Tibial artery (tissue), 4 donors: ENCODE measurements around the gene PKD1L1.

Experiments used
- DNase-seq, 2 donors: peaks; one replicate each; pipeline ENCODE4 v3.0.0-alpha.2; 2019
- H3K27ac ChIP-seq, 2 donors: fragments of 200-600 bp; sonication (generic) in 1 of 2; 1 replicate in 1 of 2; 2 replicates in 1 of 2; pipeline ENCODE4 v1.5.1; 2018 to 2019; ENCODE audit warnings: mild to moderate bottlenecking in 1 of 2
- H3K27me3 ChIP-seq, 2 donors: fragments of 200-600 bp; sonication (generic) in 1 of 2; one replicate each; pipeline versions ENCODE4 v1.5.1 to v1.6.0; 2016 to 2019
- H3K36me3 ChIP-seq, 3 donors: fragments of 200-600 bp; sonication (generic) in 2 of 3; one replicate each; pipeline ENCODE4 v1.5.1; 2016 to 2019; ENCODE audit warnings: mild to moderate bottlenecking in 2 of 3
- H3K4me1 ChIP-seq, 4 donors: fragments of 200-600 bp; sonication (generic) in 2 of 4; 1 replicate in 3 of 4; 2 replicates in 1 of 4; pipeline ENCODE4 v1.5.1; 2016 to 2019
- H3K4me3 ChIP-seq, 2 donors: fragments of 200-600 bp; sonication (generic) in 1 of 2; 1 replicate in 1 of 2; 2 replicates in 1 of 2; pipeline ENCODE4 v1.5.1; 2018 to 2019; ENCODE audit warnings: mild to moderate bottlenecking in 2 of 2
- H3K9me3 ChIP-seq, 3 donors: fragments of 200-600 bp; sonication (generic) in 1 of 3; one replicate each; pipeline ENCODE4 v1.5.1; 2016 to 2019
- intact Hi-C: fragments of 100-400 bp; cut with DNase I; formaldehyde crosslinking; loops from one replicate; pipeline ENCODE4 v1.15.0; 2023; ENCODE audit warnings: low total_unique reads
- TF ChIP-seq, protein P1 (sequence below), 2 experiments: fragments of 200-600 bp in 1 of 2; fragments of 450-650 bp in 1 of 2; IDR thresholded peaks; one replicate each; pipeline ENCODE4 v1.5.1; 2017 to 2019; ENCODE audit warnings: antibody characterized with exemption in 2 of 2, mild to moderate bottlenecking in 1 of 2, moderate library complexity in 1 of 2

The PKD1L1 gene

DNA sequence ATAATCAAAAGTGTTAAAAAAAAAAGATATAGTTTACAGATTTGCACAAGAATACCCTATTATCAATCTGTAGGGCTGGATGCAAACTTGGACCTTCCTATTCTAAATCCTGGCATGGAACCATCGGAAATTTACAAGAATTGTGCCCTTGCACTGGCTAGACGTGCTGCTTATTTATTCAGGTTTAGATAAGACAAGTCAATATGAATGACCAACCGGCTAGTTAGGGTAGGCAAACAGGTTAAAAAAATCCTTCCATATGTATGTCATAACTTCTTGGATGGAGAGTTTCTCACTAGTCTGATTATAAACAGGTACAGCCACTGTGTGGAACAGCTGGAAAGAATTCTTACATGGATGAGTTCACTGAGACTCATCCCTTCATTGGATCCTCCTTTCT lies 41.4 kb downstream of the PKD1L1 start:
- TF ChIP-seq, protein P1, sequence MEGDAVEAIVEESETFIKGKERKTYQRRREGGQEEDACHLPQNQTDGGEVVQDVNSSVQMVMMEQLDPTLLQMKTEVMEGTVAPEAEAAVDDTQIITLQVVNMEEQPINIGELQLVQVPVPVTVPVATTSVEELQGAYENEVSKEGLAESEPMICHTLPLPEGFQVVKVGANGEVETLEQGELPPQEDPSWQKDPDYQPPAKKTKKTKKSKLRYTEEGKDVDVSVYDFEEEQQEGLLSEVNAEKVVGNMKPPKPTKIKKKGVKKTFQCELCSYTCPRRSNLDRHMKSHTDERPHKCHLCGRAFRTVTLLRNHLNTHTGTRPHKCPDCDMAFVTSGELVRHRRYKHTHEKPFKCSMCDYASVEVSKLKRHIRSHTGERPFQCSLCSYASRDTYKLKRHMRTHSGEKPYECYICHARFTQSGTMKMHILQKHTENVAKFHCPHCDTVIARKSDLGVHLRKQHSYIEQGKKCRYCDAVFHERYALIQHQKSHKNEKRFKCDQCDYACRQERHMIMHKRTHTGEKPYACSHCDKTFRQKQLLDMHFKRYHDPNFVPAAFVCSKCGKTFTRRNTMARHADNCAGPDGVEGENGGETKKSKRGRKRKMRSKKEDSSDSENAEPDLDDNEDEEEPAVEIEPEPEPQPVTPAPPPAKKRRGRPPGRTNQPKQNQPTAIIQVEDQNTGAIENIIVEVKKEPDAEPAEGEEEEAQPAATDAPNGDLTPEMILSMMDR (IDR thresholded peaks at IDR 0.05): no peak
- no peaks in the 10 kb centered on the region for H3K27me3 ChIP-seq
- no peaks in the 10 kb centered on the region for H3K36me3 ChIP-seq
- H3K9me3 ChIP-seq: no peaks in the 10 kb centered on the region
- no peak for DNase-seq
- intact Hi-C loops: no loop called here
- H3K4me1 ChIP-seq: peaks cover 0 to 24% (median 0%) of the 10 kb centered on the region in 4 donors
- H3K27ac ChIP-seq: no peak overlapping the region
- no peak overlapping the region for H3K4me3 ChIP-seq

DNA sequence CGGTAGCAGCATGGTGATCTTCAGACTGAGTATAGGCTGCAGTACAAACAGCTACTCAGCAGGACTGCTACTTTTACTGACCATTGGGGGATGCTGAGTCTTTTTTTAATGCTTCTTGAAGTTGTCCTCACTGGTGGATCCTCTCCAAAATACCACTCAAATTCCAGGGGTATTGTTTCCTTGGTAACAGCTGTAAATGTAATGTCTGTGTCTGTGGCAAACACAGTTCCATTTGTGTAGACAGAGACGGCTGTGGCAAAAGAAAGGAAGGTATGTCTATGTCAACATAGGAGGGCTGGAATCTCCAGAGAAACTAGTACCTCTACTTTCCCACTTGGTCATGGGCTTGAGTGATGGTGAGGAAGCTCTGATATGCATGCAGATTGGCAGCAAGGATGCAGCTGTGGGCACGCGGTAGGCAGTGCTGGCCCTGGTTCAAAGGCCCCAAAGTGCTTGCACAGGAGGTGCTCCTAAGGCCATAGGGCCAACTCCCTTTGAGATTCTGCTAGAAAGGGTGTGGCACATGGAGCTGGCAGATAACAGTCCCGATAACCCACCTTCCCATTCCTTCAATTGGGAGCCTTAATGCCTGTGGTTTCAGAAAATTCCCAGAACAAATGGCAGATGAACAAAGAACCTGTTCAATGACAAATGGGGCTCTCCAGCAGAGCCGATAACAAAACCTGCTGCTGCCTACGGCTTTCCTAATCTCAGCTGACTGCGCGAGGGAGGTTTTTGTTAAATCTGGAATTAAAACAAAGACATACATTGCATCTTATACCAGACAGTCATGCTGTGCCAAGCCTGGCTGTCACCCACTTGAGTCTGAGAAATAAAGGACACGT lies 43.0 kb downstream of the PKD1L1 start:
- TF ChIP-seq, protein P1 (IDR thresholded peaks at IDR 0.05): no peak
- H3K4me3 ChIP-seq: no peak overlapping the region
- H3K9me3 ChIP-seq: no peaks in the 10 kb centered on the region
- no peak overlapping the region for H3K27ac ChIP-seq
- intact Hi-C loops: no loop called here
- no peak for DNase-seq
- no peaks in the 10 kb centered on the region for H3K36me3 ChIP-seq
- H3K4me1 ChIP-seq: peaks cover 0 to 21% (median 0%) of the 10 kb centered on the region in 4 donors
- no peaks in the 10 kb centered on the region for H3K27me3 ChIP-seq

DNA sequence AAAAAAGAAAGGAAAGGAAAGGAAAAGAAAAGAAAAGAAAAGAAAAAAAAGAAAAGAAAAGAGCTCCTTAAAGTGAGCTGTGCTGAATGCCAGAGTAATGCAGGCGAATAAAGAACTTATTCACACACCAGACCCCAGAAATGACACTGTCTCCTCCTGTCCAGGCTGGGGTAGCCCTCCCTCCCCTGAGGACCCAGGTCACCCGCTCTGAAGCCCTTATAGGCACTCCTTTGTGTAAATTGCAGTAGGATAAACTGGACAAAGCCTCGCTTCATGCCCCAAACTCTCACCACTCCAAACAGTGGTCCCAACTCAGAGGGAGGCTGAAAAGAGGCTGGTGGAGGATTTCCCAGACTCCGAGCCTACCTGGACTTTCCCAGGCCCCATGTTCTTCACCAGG lies 46.3 kb downstream of the PKD1L1 start:
- no peak overlapping the region for H3K4me3 ChIP-seq
- TF ChIP-seq, protein P1 (IDR thresholded peaks at IDR 0.05): no peak
- H3K36me3 ChIP-seq: no peaks in the 10 kb centered on the region
- intact Hi-C loops: no loop called here
- no peaks in the 10 kb centered on the region for H3K9me3 ChIP-seq
- H3K4me1 ChIP-seq: no peaks in the 10 kb centered on the region
- no peak for DNase-seq
- no peaks in the 10 kb centered on the region for H3K27me3 ChIP-seq
- no peak overlapping the region for H3K27ac ChIP-seq

DNA sequence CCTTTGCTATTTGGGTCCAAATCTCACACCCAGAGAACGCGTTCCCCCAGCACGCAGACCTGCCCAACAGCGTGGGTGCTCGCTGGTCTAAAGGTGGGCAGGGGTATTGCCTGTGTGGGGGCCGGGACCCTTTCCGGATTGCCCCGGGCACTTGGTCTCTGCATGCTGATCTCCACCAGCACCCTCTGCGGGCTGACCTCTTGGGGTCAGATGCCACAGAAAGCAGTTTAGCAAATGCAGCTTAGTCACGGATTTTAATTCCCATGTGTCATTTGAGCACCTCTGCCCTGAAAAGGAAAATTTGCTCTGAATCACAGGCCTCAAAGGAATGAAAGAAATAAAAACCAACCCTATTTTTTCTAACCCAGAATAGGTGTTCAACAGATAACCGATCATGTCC lies 46.7 kb downstream of the PKD1L1 start:
- H3K4me3 ChIP-seq: no peak overlapping the region
- no peaks in the 10 kb centered on the region for H3K9me3 ChIP-seq
- no peaks in the 10 kb centered on the region for H3K36me3 ChIP-seq
- intact Hi-C loops: no loop called here
- TF ChIP-seq, protein P1 (IDR thresholded peaks at IDR 0.05): no peak
- DNase-seq: no peak
- no peaks in the 10 kb centered on the region for H3K27me3 ChIP-seq
- no peaks in the 10 kb centered on the region for H3K4me1 ChIP-seq
- no peak overlapping the region for H3K27ac ChIP-seq

DNA sequence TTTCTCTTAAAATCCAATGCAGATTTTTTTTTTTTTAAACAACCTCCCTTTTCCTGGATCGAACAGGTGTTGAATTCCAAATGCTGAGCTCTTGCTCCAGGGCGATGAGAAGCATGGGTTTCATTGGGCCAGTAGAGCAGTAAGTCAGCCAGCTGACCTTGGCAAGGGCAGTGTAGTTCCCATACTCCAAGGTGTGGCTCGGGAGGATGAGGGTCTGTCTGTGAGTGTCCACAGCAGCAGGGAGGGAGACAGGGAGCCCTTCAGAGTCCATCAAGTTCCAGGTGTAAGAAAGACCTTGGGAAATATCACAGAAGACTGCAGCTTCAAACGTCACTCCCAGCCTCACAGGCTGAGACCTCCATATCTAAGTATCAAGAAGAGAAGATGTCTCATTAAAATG lies 50.4 kb downstream of the PKD1L1 start:
- H3K9me3 ChIP-seq: no peaks in the 10 kb centered on the region
- TF ChIP-seq, protein P1 (IDR thresholded peaks at IDR 0.05): no peak
- no peak overlapping the region for H3K27ac ChIP-seq
- intact Hi-C loops: no loop called here
- H3K36me3 ChIP-seq: no peaks in the 10 kb centered on the region
- no peaks in the 10 kb centered on the region for H3K27me3 ChIP-seq
- DNase-seq: peak in 1 of 2 donors; percentile 19
- H3K4me1 ChIP-seq: no peaks in the 10 kb centered on the region
- H3K4me3 ChIP-seq: no peak overlapping the region
